Fibroblast of lung (primary cell): ENCODE measurements around the gene MEIOSIN. TPM values are rescaled to one million over a fixed set of nuclear protein-coding genes. Genes with fewer than 3 reads are reported as not detected.

Source experiments
- DNase-seq, 2 donors: peaks; one replicate each; pipeline versions ENCODE4 v3.0.0 to v3.0.0-alpha.2; 2010; ENCODE audit warnings: low read depth in 2 of 2
- H2AFZ ChIP-seq: 2 replicates; pipeline ENCODE4 v1.5.1; 2012; ENCODE audit warnings: low read length, control low read depth, inconsistent platforms
- H3K27ac ChIP-seq: 2 replicates; pipeline ENCODE4 v1.5.1; 2011; ENCODE audit warnings: low read length, control low read depth; ENCODE audit not compliant: insufficient read depth
- H3K27me3 ChIP-seq: 2 replicates; pipeline ENCODE4 v1.5.1; 2011; ENCODE audit warnings: mild to moderate bottlenecking, low read length; ENCODE audit not compliant: control insufficient read depth, insufficient read depth
- H3K36me3 ChIP-seq: 2 replicates; pipeline ENCODE4 v1.5.1; 2011; ENCODE audit warnings: low read length; ENCODE audit not compliant: control insufficient read depth, insufficient read depth
- H3K4me1 ChIP-seq: 2 replicates; pipeline ENCODE4 v1.5.1; 2011; ENCODE audit warnings: low read length; ENCODE audit not compliant: control insufficient read depth, insufficient read depth; ENCODE audit errors: extremely low read depth
- H3K4me2 ChIP-seq: 2 replicates; pipeline ENCODE4 v1.5.1; 2011; ENCODE audit warnings: low read length, control low read depth; ENCODE audit not compliant: insufficient read depth; ENCODE audit errors: extremely low read depth
- H3K4me3 ChIP-seq, 4 experiments: fragments of 200-600 bp in 1 of 4; sonication (generic) in 1 of 4; replicated peaks in 1 of 4; 2 replicates each; pipeline ENCODE4 v1.5.1; 2011 to 2016; ENCODE audit warnings: low read length in 4 of 4, low read depth in 3 of 4, mild to moderate bottlenecking in 3 of 4, control low read depth in 2 of 4, inconsistent platforms in 1 of 4, mixed read lengths in 1 of 4; ENCODE audit not compliant: insufficient read depth in 1 of 4; ENCODE audit errors: control extremely low read depth in 1 of 4
- H3K79me2 ChIP-seq: 2 replicates; pipeline ENCODE4 v1.5.1; 2012; ENCODE audit warnings: mild to moderate bottlenecking, low read length, inconsistent platforms; ENCODE audit not compliant: control insufficient read depth, insufficient read depth
- H3K9ac ChIP-seq: 2 replicates; pipeline ENCODE4 v1.5.1; 2011; ENCODE audit warnings: mild to moderate bottlenecking, low read length, control low read depth; ENCODE audit not compliant: insufficient read depth
- H3K9me3 ChIP-seq: 2 replicates; pipeline ENCODE4 v1.5.1; 2012; ENCODE audit warnings: low read depth, low read length; ENCODE audit not compliant: control insufficient read depth, insufficient read depth
- H4K20me1 ChIP-seq: 2 replicates; pipeline ENCODE4 v1.5.1; 2011; ENCODE audit warnings: low read length; ENCODE audit not compliant: control insufficient read depth, insufficient read depth; ENCODE audit errors: extremely low read depth
- CTCF ChIP-seq, 2 donors: IDR thresholded peaks in 1 of 2; conservative IDR thresholded peaks in 1 of 2; 1 replicate in 1 of 2; 2 replicates in 1 of 2; pipeline ENCODE4 v1.5.1; 2011 to 2012; ENCODE audit warnings: low read length in 2 of 2, control low read depth in 1 of 2, inconsistent platforms in 1 of 2, low read depth in 1 of 2, mild to moderate bottlenecking in 1 of 2
- EZH2 ChIP-seq: IDR thresholded peaks from 2 replicates; pipeline ENCODE4 v1.5.1; 2012; ENCODE audit warnings: low read length, control low read depth, mild to moderate bottlenecking; ENCODE audit errors: missing control alignments
- polyA plus RNA-seq, 2 donors: library from polyadenylated mRNA; depleted of rRNA in 1 of 2; stranded (reverse) in 1 of 2; unstranded in 1 of 2; fragments of >200 nt; gene quantifications; 2 replicates each; pipeline ENCODE4 v1.2.1, GENCODE V29; 2011 to 2012; ENCODE audit warnings: missing spikeins in 1 of 2
- total RNA-seq: library from RNA; depleted of rRNA; stranded (reverse); fragments of >200 nt; gene quantifications from 2 replicates; pipeline ENCODE4 v1.2.1, GENCODE V29; 2014

The MEIOSIN gene
- total and polyA plus RNA-seq, 2 donors (not counting 1 experiment from before 2014, with no cell fraction given): not detected

- TF ChIP-seq CTCF (conservative IDR thresholded peaks at IDR 0.05 in 1 of 2, IDR thresholded peaks at IDR 0.05 in 1 of 2; ENCODE audit: low read depth in 1 of 2, low read length in 2 of 2): no peak
- TF ChIP-seq EZH2: no peak
- Histone ChIP-seq H3K36me3 (peaks cover 8% of the 10 kb centered on the region), H4K20me1 (no peaks in the 10 kb centered on the region), H3K79me2 (peaks cover 19% of the 10 kb centered on the region), H3K4me1 (peaks cover 8% of the 10 kb centered on the region), H3K27ac (peak within 1 kb of the TSS; percentile 69), H2AFZ (no peak within 1 kb of the TSS), H3K4me2 (peak within 1 kb of the TSS; percentile 91), H3K9ac (peak within 1 kb of the TSS; percentile 92), H3K4me3 (peak within 1 kb of the TSS; percentile 91 to 97 (median 94)), H3K27me3 (no peaks in the 10 kb centered on the region), H3K9me3 (no peaks in the 10 kb centered on the region)
- DNase-seq: peak; percentile 95 to 98
These were observed 59.4 kb downstream of the MEIOSIN start, which contains the start of gene DMWD for GRCh38 chr19:45792470-45793177. DMWD (minus strand) TSS chr19:45792845; CDS start chr19:45792756, 89 bp downstream.

GRCh38 chr19:45793178-45793564 is 59.9 kb downstream of the MEIOSIN start:
- no peak overlapping the region for H2AFZ ChIP-seq
- peaks cover 19% of the 10 kb centered on the region for H3K79me2 ChIP-seq
- peak overlapping the region in 1 of 4 experiments; percentile 33 for H3K4me3 ChIP-seq
- TF ChIP-seq EZH2: no peak
- no peak for TF ChIP-seq CTCF (conservative IDR thresholded peaks at IDR 0.05 in 1 of 2, IDR thresholded peaks at IDR 0.05 in 1 of 2; ENCODE audit: low read depth in 1 of 2, low read length in 2 of 2)
- no peaks in the 10 kb centered on the region for H3K9me3 ChIP-seq
- no peaks in the 10 kb centered on the region for H4K20me1 ChIP-seq
- DNase-seq: no peak
- H3K27ac ChIP-seq: peak overlapping the region; percentile 64
- H3K36me3 ChIP-seq: peaks cover 7% of the 10 kb centered on the region
- peaks cover 8% of the 10 kb centered on the region for H3K4me1 ChIP-seq
- no peaks in the 10 kb centered on the region for H3K27me3 ChIP-seq
- H3K4me2 ChIP-seq: peak overlapping the region; percentile 63
- no peak overlapping the region for H3K9ac ChIP-seq

- Histone ChIP-seq H3K4me3 (no peak overlapping the region), H3K27ac (no peak overlapping the region), H3K9me3 (no peaks in the 10 kb centered on the region), H3K4me2 (no peak overlapping the region), H2AFZ (no peak overlapping the region), H3K27me3 (no peaks in the 10 kb centered on the region), H3K4me1 (peaks cover 8% of the 10 kb centered on the region), H3K36me3 (peaks cover 6% of the 10 kb centered on the region), H4K20me1 (no peaks in the 10 kb centered on the region), H3K79me2 (peaks cover 19% of the 10 kb centered on the region), H3K9ac (no peak overlapping the region)
- no peak for DNase-seq
- TF ChIP-seq EZH2 (no peak), CTCF (conservative IDR thresholded peaks at IDR 0.05 in 1 of 2, IDR thresholded peaks at IDR 0.05 in 1 of 2; ENCODE audit: low read depth in 1 of 2, low read length in 2 of 2) (no peak)
These were observed 60.6 kb downstream of the MEIOSIN start for GRCh38 chr19:45793876-45794275.
